ENCODE data around the gene DTD2.

DNA sequence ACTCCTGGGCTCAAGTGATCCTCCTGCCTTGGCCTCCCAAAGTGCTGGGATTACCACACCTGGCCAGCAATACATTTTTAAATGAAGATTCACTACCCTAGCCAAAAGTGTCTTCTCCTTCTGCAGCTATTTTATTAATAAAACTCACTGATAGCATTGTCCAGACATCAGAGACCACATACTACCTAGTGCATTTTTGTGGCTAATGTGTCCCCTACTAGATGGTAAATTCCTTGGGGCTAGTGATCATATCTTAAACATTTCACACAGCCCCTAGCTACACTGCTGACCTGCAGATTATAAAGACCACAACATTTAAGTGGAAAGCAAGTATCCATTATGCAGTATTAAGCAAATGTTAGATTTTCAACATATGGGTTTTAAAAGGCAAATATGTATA lies 17.0 kb downstream of the DTD2 start:
- no peak for TF ChIP-seq TARDBP (IDR thresholded peaks at IDR 0.05)
- no peak for TF ChIP-seq FOXM1 (IDR thresholded peaks at IDR 0.05; ENCODE audit: borderline replicate concordance)
- TF ChIP-seq FOXA1 (IDR thresholded peaks at IDR 0.05) = no peak
- TF ChIP-seq ZNF384 (IDR thresholded peaks at IDR 0.05) = no peak
- no peak for TF ChIP-seq ARNT (IDR thresholded peaks at IDR 0.05)
- TF ChIP-seq SP1 (IDR thresholded peaks at IDR 0.05) = no peak
- TF ChIP-seq BHLHE40 (IDR thresholded peaks at IDR 0.05; ENCODE audit: borderline replicate concordance) = no peak
- TF ChIP-seq SUZ12 (IDR thresholded peaks at IDR 0.05) = no peak
- no peak for TF ChIP-seq ELF4 (IDR thresholded peaks at IDR 0.05)
- no peak for TF ChIP-seq FOXK2 (IDR thresholded peaks at IDR 0.05)

All from HEK293T (cell line).